Stomach (tissue), 9 donors: ENCODE results near the gene ATF7IP. TPM values are rescaled to one million over a fixed set of nuclear protein-coding genes. Genes with fewer than 3 reads are reported as not detected.
A peak's percentile ranks its signal among the peaks of the same experiment; 100 is the strongest.

Experiments
- DNase-seq, 2 donors: peaks; one replicate each; pipeline versions ENCODE4 v3.0.0 to v3.0.0-alpha.2; 2013 to 2019
- H3K27ac ChIP-seq, 5 donors: fragments of 200-600 bp in 4 of 5; sonication (generic) in 4 of 5; one replicate each; pipeline ENCODE4 v1.5.1; 2013 to 2019; ENCODE audit warnings: mild to moderate bottlenecking in 1 of 5, moderate library complexity in 1 of 5
- H3K27me3 ChIP-seq, 3 donors: fragments of 200-600 bp; sonication (generic); one replicate each; pipeline ENCODE4 v1.5.1; 2017 to 2019; ENCODE audit warnings: mixed run types in 1 of 3
- H3K36me3 ChIP-seq, 4 donors: fragments of 200-600 bp; sonication (generic); 1 replicate in 3 of 4; 2 replicates in 1 of 4; pipeline ENCODE4 v1.5.1; 2016 to 2019
- H3K4me1 ChIP-seq, 4 donors: fragments of 200-600 bp; sonication (generic); one replicate each; pipeline ENCODE4 v1.5.1; 2016 to 2019
- H3K4me3 ChIP-seq, 4 donors: fragments of 200-600 bp; sonication (generic) in 3 of 4; one replicate each; pipeline ENCODE4 v1.5.1; 2016 to 2019; ENCODE audit warnings: mild to moderate bottlenecking in 1 of 4
- H3K9me3 ChIP-seq, 4 donors: fragments of 200-600 bp; sonication (generic); one replicate each; pipeline ENCODE4 v1.5.1; 2016 to 2019
- EP300 ChIP-seq: sonication (generic); formaldehyde crosslinking; IDR thresholded peaks from one replicate; pipeline ENCODE4 v1.6.1; 2017; ENCODE audit warnings: antibody characterized with exemption
- POLR2A ChIP-seq, 4 donors: fragments of 450-650 bp; IDR thresholded peaks; one replicate each; pipeline ENCODE4 v1.6.1; 2016; ENCODE audit warnings: antibody characterized with exemption in 4 of 4, control low read depth in 2 of 4, mild to moderate bottlenecking in 1 of 4, moderate library complexity in 1 of 4
- POLR2AphosphoS5 ChIP-seq, 3 donors: sonication (generic); formaldehyde crosslinking; IDR thresholded peaks; one replicate each; pipeline ENCODE4 v1.6.1; 2016; ENCODE audit warnings: antibody characterized with exemption in 3 of 3
- WGBS, 5 donors: extraction: QIAGEN DNeasy Blood & Tissue Kit in 3 of 5; methylation state at CpG; one replicate each; pipeline versions ENCODE4 v1.1.5 to v1.1.7; 2013 to 2018; 5-methylcytosine and 5-hydroxymethylcytosine counted together
- intact Hi-C: fragments of 100-400 bp; cut with DNase I; formaldehyde crosslinking; loops from one replicate; pipeline ENCODE4 v1.15.1; 2023; ENCODE audit warnings: low total_unique reads
- polyA plus RNA-seq, 3 donors: library from polyadenylated mRNA; stranded (reverse); fragments of 200-250 nt; gene quantifications; one replicate each; pipeline ENCODE4 v1.2.3, GENCODE V29; 2013
- total RNA-seq, 5 donors: library from RNA; depleted of rRNA; stranded (reverse); fragments of >200 nt; gene quantifications; one replicate each; pipeline versions ENCODE4 v1.1.0 to v1.2.3, GENCODE V29; 2014 to 2016
- TF ChIP-seq, protein P1 (sequence below), 7 experiments: fragments of 450-650 bp in 4 of 7; fragments of 200-600 bp in 3 of 7; sonication (generic) in 3 of 7; IDR thresholded peaks; one replicate each; pipeline ENCODE4 v1.5.1; 2016 to 2019; ENCODE audit warnings: antibody characterized with exemption in 7 of 7, control low read depth in 2 of 7, mild to moderate bottlenecking in 1 of 7
- donor health status: healthy with polysubstance abuse.
- donor health status: Bipolar disorder and iron deficiency.
- donor health status: healthy.

The ATF7IP gene
- total and polyA plus RNA-seq, 8 donors: 4.9 to 91.0 (median 49.8) TPM

DNA sequence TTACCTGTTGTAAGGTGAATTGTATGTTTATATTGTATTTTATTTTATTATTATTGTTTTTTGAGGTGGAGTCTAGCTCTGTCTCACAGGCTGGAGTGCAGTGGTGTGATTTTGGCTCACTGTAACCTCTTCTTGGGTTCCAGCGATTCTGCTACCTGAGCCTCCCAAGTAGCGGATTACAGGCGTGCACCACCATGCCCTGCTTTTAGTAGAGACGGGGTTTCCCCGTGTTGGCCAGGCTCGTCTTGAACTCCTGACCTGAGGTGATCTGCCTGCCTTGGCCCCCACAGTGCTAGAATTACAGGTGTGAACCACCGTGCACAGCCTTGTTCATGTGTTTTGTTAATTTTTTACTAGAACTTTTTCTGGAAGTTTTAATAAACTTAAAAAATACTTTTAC, 3.8 kb downstream of the ATF7IP start:
- Histone ChIP-seq H3K27me3 (no peaks in the 10 kb centered on the region), H3K9me3 (no peaks in the 10 kb centered on the region), H3K4me1 (peaks cover 4 to 35% (median 25%) of the 10 kb centered on the region in 4 donors), H3K4me3 (no peak overlapping the region), H3K36me3 (peaks cover 0 to 11% (median 3%) of the 10 kb centered on the region in 4 donors), H3K27ac (peak overlapping the region in 1 of 5 donors; percentile 97)
- TF ChIP-seq POLR2AphosphoS5 (IDR thresholded peaks at IDR 0.05): no peak
- TF ChIP-seq POLR2A (IDR thresholded peaks at IDR 0.05): no peak
- intact Hi-C loops: no loop called here
- 88 to 96% (median 92%) methylated on average over 7 of the region's 7 CpGs for WGBS, 5 donors
- no peak for DNase-seq

DNA sequence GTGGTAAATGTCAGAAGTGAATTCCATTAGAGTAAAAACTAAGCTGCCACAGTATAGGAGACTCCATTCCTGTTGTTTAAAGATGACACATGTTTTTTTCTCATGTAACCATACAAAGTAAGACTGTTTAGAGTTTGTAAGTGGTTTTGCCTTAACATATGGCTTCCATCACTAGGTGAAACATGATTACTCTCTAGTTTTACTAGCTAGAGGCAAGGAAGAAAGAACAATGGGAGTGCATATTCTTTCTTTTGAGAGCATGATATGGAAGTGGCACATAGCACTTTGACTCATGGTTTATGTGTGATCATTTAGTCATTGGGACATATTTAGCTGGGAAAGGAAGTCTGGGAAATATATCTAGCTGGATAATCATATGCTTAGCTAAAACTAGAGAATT, 7.7 kb downstream of the ATF7IP start:
- peaks cover 0 to 17% (median 11%) of the 10 kb centered on the region in 4 donors for H3K36me3 ChIP-seq
- intact Hi-C loops: no loop called here
- H3K4me3 ChIP-seq: no peak overlapping the region
- H3K27ac ChIP-seq: peak overlapping the region in 2 of 5 donors; percentile 2 to 23
- DNase-seq: peak in 1 of 2 donors; percentile 19
- no peaks in the 10 kb centered on the region for H3K9me3 ChIP-seq
- no peak for TF ChIP-seq EP300
- TF ChIP-seq POLR2A (IDR thresholded peaks at IDR 0.05): no peak
- no peak for TF ChIP-seq POLR2AphosphoS5 (IDR thresholded peaks at IDR 0.05)
- TF ChIP-seq, protein P1, sequence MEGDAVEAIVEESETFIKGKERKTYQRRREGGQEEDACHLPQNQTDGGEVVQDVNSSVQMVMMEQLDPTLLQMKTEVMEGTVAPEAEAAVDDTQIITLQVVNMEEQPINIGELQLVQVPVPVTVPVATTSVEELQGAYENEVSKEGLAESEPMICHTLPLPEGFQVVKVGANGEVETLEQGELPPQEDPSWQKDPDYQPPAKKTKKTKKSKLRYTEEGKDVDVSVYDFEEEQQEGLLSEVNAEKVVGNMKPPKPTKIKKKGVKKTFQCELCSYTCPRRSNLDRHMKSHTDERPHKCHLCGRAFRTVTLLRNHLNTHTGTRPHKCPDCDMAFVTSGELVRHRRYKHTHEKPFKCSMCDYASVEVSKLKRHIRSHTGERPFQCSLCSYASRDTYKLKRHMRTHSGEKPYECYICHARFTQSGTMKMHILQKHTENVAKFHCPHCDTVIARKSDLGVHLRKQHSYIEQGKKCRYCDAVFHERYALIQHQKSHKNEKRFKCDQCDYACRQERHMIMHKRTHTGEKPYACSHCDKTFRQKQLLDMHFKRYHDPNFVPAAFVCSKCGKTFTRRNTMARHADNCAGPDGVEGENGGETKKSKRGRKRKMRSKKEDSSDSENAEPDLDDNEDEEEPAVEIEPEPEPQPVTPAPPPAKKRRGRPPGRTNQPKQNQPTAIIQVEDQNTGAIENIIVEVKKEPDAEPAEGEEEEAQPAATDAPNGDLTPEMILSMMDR (IDR thresholded peaks at IDR 0.05): no peak
- H3K4me1 ChIP-seq: peaks cover 4 to 29% (median 17%) of the 10 kb centered on the region in 4 donors
- H3K27me3 ChIP-seq: no peaks in the 10 kb centered on the region

DNA sequence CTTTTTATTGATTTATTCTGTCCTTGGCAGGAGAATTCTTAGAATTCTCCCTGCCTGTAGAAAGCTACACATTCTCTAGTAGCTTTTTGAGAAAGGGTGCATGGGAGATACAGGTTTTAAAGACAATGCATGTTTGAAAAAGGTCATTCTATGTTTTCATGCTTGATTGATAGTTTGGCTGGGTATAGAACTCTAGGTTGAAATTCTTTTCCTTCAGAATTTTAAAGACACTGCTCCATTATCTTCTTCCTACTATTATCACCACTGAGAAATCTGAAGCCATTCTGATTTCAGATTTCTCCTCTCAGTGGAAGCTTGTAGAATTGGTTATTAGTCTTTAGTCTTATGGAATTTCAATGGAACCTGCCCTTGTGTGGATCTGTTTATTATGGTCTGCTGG, 14.0 kb downstream of the ATF7IP start:
- Histone ChIP-seq H3K27ac (no peak overlapping the region), H3K4me3 (no peak overlapping the region), H3K4me1 (peaks cover 6 to 27% (median 16%) of the 10 kb centered on the region in 4 donors), H3K9me3 (peaks cover 8 to 21% (median 14%) of the 10 kb centered on the region in 4 donors), H3K36me3 (peaks cover 0 to 25% (median 9%) of the 10 kb centered on the region in 4 donors), H3K27me3 (no peaks in the 10 kb centered on the region)
- TF ChIP-seq, protein P1 (IDR thresholded peaks at IDR 0.05): no peak
- no peak for TF ChIP-seq POLR2AphosphoS5 (IDR thresholded peaks at IDR 0.05)
- TF ChIP-seq EP300: no peak
- no peak for TF ChIP-seq POLR2A (IDR thresholded peaks at IDR 0.05)
- no peak for DNase-seq
- intact Hi-C loops: no loop called here

DNA sequence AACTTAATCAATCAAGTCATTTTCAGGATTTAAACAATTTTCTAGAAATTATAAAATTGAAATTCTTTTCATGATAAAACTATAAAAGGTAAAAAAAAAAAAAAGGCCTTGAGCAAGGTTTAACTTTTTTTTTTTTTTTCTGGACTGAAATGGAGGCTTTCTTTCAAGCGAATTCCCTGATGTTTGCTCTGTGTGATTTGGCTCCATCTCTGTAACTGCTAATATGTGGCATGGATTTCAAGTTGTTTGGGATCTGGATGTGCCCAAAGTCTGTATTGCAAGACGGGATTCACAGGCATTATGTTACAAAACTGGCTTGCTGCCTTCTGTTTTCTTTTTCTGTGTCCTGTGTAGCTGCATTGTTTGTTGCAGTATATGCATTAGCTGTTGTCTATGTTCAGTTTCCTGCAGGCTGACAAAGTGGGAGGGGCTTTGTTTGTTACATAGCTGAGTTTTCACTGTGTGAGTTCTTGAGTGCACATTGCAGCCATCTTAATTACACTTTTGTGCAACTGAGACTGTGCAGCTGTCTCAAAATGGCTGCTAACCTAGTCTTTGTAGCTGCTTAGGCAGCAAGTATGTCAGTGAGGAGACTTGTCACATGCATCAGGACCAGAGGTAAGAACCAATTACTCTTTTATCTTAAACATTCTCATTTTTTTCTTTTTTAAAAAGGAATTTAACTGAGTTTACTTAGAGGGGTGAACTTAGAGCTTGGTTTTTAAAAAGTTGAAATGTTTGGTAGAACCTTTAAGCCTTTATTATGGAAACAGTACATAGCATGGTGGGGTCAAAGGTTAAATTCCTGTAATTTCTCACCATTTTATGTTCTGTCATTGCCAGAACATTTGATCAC, 19.5 kb downstream of the ATF7IP start:
- Histone ChIP-seq H3K4me3 (peak overlapping the region; percentile 5 to 31 (median 28)), H3K27ac (peak overlapping the region; percentile 58 to 79 (median 67)), H3K9me3 (peaks cover 0 to 9% (median 4%) of the 10 kb centered on the region in 4 donors), H3K36me3 (peaks cover 0 to 4% (median 0%) of the 10 kb centered on the region in 4 donors), H3K4me1 (peaks cover 13 to 63% (median 40%) of the 10 kb centered on the region in 4 donors), H3K27me3 (no peaks in the 10 kb centered on the region)
- 3 to 6% (median 4%) methylated on average over 2 of the region's 2 CpGs for WGBS, 5 donors
- peak; percentile 41 to 93 for DNase-seq
- intact Hi-C loops: no loop called here
- TF ChIP-seq EP300: no peak
- TF ChIP-seq POLR2AphosphoS5 (IDR thresholded peaks at IDR 0.05): peak in 2 of 3 donors; percentile 43 to 53

DNA sequence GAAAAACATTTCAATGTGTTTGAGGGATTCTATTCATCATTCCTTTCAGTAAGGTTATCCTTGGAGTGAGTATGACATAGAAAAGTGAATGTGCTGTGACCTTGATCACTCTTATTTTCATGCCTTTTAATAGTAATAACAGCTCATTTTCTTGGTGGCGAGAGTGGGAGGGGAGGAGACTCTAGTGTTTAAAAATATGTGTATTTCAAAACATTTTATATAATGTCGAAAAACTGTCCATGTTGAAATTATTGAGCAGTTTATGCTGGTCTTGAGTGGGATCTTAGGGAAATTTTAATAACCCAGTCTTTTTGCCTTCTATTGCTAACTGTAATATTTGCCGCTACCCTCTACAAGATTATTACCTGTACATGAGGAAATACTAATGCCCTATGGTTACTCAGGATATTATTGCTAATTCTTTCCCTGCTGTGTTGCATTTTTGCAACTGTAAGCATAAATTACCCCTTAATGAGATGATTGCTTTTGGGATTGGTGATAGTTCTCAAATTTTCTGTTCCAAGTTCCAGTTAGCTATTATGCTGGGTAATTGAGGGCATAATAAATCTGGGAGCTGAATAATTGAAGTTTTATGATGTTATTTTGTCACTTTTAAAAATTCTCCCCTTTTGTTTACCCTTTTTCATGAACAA, 21.9 kb downstream of the ATF7IP start:
- peak overlapping the region in 2 of 5 donors; percentile 45 to 67 for H3K27ac ChIP-seq
- DNase-seq: no peak
- no peaks in the 10 kb centered on the region for H3K27me3 ChIP-seq
- peaks cover 13 to 87% (median 48%) of the 10 kb centered on the region in 4 donors for H3K4me1 ChIP-seq
- no peaks in the 10 kb centered on the region for H3K9me3 ChIP-seq
- intact Hi-C loops: no loop called here
- H3K36me3 ChIP-seq: peaks cover 0 to 5% (median 0%) of the 10 kb centered on the region in 4 donors
- no peak overlapping the region for H3K4me3 ChIP-seq
- TF ChIP-seq POLR2A (IDR thresholded peaks at IDR 0.05): no peak
- TF ChIP-seq POLR2AphosphoS5 (IDR thresholded peaks at IDR 0.05): no peak
- TF ChIP-seq, protein P1 (IDR thresholded peaks at IDR 0.05): no peak
- TF ChIP-seq EP300: no peak
- 76 to 89% (median 83%) methylated on average over 3 of the region's 3 CpGs for WGBS, 5 donors
